ENCODE results near the gene UBXN4. TPM values are rescaled to one million over a fixed set of nuclear protein-coding genes. Genes with fewer than 3 reads are reported as not detected.
"Not testable (repeated sequence)": the region's sequence is repeated elsewhere in the genome, so short reads cannot be mapped to it uniquely, and the experiment has no call there.

UBXN4 gene
- total and polyA plus RNA-seq, 2 of the 4 experiments (the other 2 are of a cell fraction), result 48.1 to 49.1 TPM

DNA sequence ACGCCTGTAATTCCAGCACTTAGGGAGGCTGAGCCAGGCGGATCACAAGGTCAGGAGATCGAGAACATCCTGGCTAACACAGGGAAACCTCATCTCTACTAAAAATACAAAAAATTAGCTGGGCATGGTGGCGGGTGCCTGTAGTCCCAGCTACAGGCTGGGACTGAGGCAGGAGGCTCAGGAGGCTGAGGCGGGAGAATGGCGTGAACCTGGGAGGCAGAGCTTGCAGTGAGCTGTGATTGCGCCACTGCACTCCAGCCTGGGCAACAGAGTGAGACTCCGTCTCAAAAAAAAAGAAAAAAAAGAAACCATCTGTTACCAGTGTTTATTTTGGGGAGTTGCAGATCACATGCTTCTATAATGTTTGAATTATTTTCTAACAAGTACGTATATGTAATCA, 26.6 kb upstream of the UBXN4 start:
- H3K18ac ChIP-seq (ENCODE audit: low read depth, low read length); ATAC-seq (ENCODE audit: low read depth); POLR2A ChIA-PET (ENCODE audit: unreplicated experiment); H3K4me3 ChIP-seq (ENCODE audit: insufficient read depth, low read depth, low read length); H3K9me1 ChIP-seq (ENCODE audit: insufficient read depth, low read length); H2BK20ac ChIP-seq (ENCODE audit: low read depth, low read length); BruUV-seq (replicated peaks); H3K4ac ChIP-seq (ENCODE audit: low read depth, low read length); H3K9ac ChIP-seq (ENCODE audit: low read depth, low read length); H2AFZ ChIP-seq (replicated peaks; ENCODE audit: low read length, poor library complexity); dilution Hi-C loops (cut with HindIII; ENCODE audit: low sequenced_read_pairs, unreplicated experiment); H2BK15ac ChIP-seq (ENCODE audit: low read depth, low read length); intact Hi-C loops (cut with micrococcal nuclease); H3K27ac ChIP-seq (ENCODE audit: insufficient read depth, low read length); H3K36me3 ChIP-seq (ENCODE audit: control insufficient read depth, insufficient read depth, low read length); H2BK120ac ChIP-seq (ENCODE audit: low read depth, low read length); H3K27me3 ChIP-seq (ENCODE audit: control insufficient read depth, insufficient read depth, low read length); DNase-seq; H3K23ac ChIP-seq (ENCODE audit: low read depth, low read length); H2AK9ac ChIP-seq (replicated peaks; ENCODE audit: low read depth, low read length, poor library complexity); H4K20me1 ChIP-seq (ENCODE audit: insufficient read depth, low read length); CTCF ChIA-PET; H3K9me3 ChIP-seq (ENCODE audit: control insufficient read depth, insufficient read depth, low read length); in situ Hi-C loops (cut with MboI; ENCODE audit: low sequenced_read_pairs); H4K5ac ChIP-seq (ENCODE audit: low read depth, low read length); H3K14ac ChIP-seq (replicated peaks; ENCODE audit: low read depth, low read length); H4K91ac ChIP-seq (ENCODE audit: insufficient read depth, low read depth, low read length); H2BK5ac ChIP-seq (ENCODE audit: low read depth, low read length, poor library complexity, severe bottlenecking); H3K56ac ChIP-seq (ENCODE audit: extremely low read depth, insufficient read depth, low read length); H3K79me1 ChIP-seq (ENCODE audit: low read depth in 1 of 2, low read length in 2 of 2); H3K4me2 ChIP-seq (ENCODE audit: low read depth, low read length); H4K8ac ChIP-seq (ENCODE audit: low read depth in 2 of 2, low read length in 2 of 2); H2AK5ac ChIP-seq (ENCODE audit: low read depth, low read length); H3K4me1 ChIP-seq (ENCODE audit: control insufficient read depth, insufficient read depth, low read length): not testable (repeated sequence)
- WGBS, 2 experiments (ENCODE audit: extremely low coverage in 2 of 2, insufficient read length in 1 of 2), result 100% methylated on average over 2 of the region's 9 CpGs; no CpG with 5 or more reads in 1 of the 2 experiments

Data from IMR-90 (cell line).